ENCODE data around the gene DEFB119.

DNA sequence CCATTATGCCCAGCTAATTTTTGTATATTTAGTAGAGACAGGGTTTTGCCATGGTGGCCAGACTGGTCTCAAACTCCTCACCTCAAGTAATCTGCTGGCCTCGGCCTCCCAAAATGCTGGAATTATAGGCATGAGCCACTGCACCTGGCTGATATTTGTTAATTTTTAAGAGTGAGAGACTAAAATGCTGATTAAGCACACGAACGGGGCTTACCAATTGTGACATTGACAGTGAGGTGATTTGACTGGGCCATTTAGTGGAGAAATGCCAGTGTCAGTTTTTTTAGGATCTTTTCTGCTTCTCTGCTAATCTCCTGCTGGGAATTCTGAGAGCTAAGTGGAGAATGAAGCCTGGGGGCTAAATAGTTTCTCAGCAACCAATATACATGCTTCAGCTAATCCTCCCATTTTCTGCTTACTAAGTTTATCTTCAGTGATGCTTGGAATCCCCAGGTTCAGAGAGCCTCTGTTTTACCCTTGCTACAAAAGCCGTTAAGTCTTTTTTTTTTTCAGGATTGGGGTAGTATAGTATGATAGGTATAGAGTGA, 40.3 kb upstream of the DEFB119 start:
- no peak for TF ChIP-seq POLR2A (IDR thresholded peaks at IDR 0.05)
- TF ChIP-seq, protein P1, sequence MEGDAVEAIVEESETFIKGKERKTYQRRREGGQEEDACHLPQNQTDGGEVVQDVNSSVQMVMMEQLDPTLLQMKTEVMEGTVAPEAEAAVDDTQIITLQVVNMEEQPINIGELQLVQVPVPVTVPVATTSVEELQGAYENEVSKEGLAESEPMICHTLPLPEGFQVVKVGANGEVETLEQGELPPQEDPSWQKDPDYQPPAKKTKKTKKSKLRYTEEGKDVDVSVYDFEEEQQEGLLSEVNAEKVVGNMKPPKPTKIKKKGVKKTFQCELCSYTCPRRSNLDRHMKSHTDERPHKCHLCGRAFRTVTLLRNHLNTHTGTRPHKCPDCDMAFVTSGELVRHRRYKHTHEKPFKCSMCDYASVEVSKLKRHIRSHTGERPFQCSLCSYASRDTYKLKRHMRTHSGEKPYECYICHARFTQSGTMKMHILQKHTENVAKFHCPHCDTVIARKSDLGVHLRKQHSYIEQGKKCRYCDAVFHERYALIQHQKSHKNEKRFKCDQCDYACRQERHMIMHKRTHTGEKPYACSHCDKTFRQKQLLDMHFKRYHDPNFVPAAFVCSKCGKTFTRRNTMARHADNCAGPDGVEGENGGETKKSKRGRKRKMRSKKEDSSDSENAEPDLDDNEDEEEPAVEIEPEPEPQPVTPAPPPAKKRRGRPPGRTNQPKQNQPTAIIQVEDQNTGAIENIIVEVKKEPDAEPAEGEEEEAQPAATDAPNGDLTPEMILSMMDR (IDR thresholded peaks at IDR 0.05), result no peak
